Measurements from ENCODE around the gene AKAP8L. TPM values are rescaled to one million over a fixed set of nuclear protein-coding genes. Genes with fewer than 3 reads are reported as not detected.

The AKAP8L gene
- total RNA-seq, 1 experiment from 2014 or later = 132 TPM

- BruUV-seq (replicated peaks) = no TSS peak
- DNase-seq (ENCODE audit: low spot score) = peak; percentile 72
- no peak overlapping the region for H3K4me3 ChIP-seq (ENCODE audit: low read depth, low read length, poor library complexity, severe bottlenecking)
- intact Hi-C loops (cut with micrococcal nuclease; ENCODE audit: unreplicated experiment) = no loop called here
- TF ChIP-seq CTCF (conservative IDR thresholded peaks at IDR 0.05; ENCODE audit: low read depth, low read length) (no peak), EZH2 (IDR thresholded peaks at IDR 0.05; ENCODE audit: borderline replicate concordance, low read depth, low read length, poor library complexity, severe bottlenecking) (no peak)
- peak overlapping the region; percentile 32 for H3K27ac ChIP-seq (ENCODE audit: low read depth, low read length, poor library complexity, severe bottlenecking)
- H3K36me3 ChIP-seq (ENCODE audit: insufficient read depth, low read length, poor library complexity, severe bottlenecking) = no peaks in the 10 kb centered on the region
- H3K9me3 ChIP-seq (ENCODE audit: low read depth, low read length, poor library complexity, severe bottlenecking) = no peaks in the 10 kb centered on the region
- peaks cover 14% of the 10 kb centered on the region for H3K4me1 ChIP-seq (ENCODE audit: insufficient read depth, low read length, poor library complexity, severe bottlenecking)
- ChIA-PET POLR2A (ENCODE audit: low non-redundant PET) (interaction anchor here (0.7 kb wide), 1 partner anchor 31 kb away, joined by 3 read pairs; no protein-coding TSS in a partner anchor), CTCF (interaction anchor here (0.5 to 0.6 kb wide), 2 partner anchors 43 to 246 kb away, joined by 3 to 7 read pairs; no protein-coding TSS in a partner anchor)
- H3K27me3 ChIP-seq (replicated peaks; ENCODE audit: insufficient read depth, low read depth, low read length, poor library complexity) = no peaks in the 10 kb centered on the region
These were observed 48.3 kb upstream of the AKAP8L start for GRCh38 chr19:15466851-15467733.

GRCh38 chr19:15464394-15465385 lies 45.9 kb upstream of the AKAP8L start, which contains the start of gene RASAL3:
RASAL3 (minus strand) TSS chr19:15464544; CDS start chr19:15464358, 186 bp downstream.
- Histone ChIP-seq H3K27ac (ENCODE audit: low read depth, low read length, poor library complexity, severe bottlenecking) (peak within 1 kb of the TSS; percentile 13), H3K27me3 (replicated peaks; ENCODE audit: insufficient read depth, low read depth, low read length, poor library complexity) (no peaks in the 10 kb centered on the region), H3K9me3 (ENCODE audit: low read depth, low read length, poor library complexity, severe bottlenecking) (no peaks in the 10 kb centered on the region), H3K4me3 (ENCODE audit: low read depth, low read length, poor library complexity, severe bottlenecking) (no peak within 1 kb of the TSS), H3K4me1 (ENCODE audit: insufficient read depth, low read length, poor library complexity, severe bottlenecking) (peaks cover 14% of the 10 kb centered on the region), H3K36me3 (ENCODE audit: insufficient read depth, low read length, poor library complexity, severe bottlenecking) (no peaks in the 10 kb centered on the region)
- no TSS peak for BruUV-seq (replicated peaks)
- POLR2A ChIA-PET (ENCODE audit: low non-redundant PET) = no interaction called here
- CTCF ChIA-PET = no interaction called here
- intact Hi-C loops (cut with micrococcal nuclease; ENCODE audit: unreplicated experiment) = no loop called here
- no peak for DNase-seq (ENCODE audit: low spot score)
- TF ChIP-seq CTCF (conservative IDR thresholded peaks at IDR 0.05; ENCODE audit: low read depth, low read length) (no peak), EZH2 (IDR thresholded peaks at IDR 0.05; ENCODE audit: borderline replicate concordance, low read depth, low read length, poor library complexity, severe bottlenecking) (no peak)

- Histone ChIP-seq H3K36me3 (ENCODE audit: insufficient read depth, low read length, poor library complexity, severe bottlenecking) (no peaks in the 10 kb centered on the region), H3K4me3 (ENCODE audit: low read depth, low read length, poor library complexity, severe bottlenecking) (no peak overlapping the region), H3K4me1 (ENCODE audit: insufficient read depth, low read length, poor library complexity, severe bottlenecking) (peaks cover 9% of the 10 kb centered on the region), H3K27ac (ENCODE audit: low read depth, low read length, poor library complexity, severe bottlenecking) (peak overlapping the region; percentile 13), H3K27me3 (replicated peaks; ENCODE audit: insufficient read depth, low read depth, low read length, poor library complexity) (no peaks in the 10 kb centered on the region), H3K9me3 (ENCODE audit: low read depth, low read length, poor library complexity, severe bottlenecking) (no peaks in the 10 kb centered on the region)
- TF ChIP-seq EZH2 (IDR thresholded peaks at IDR 0.05; ENCODE audit: borderline replicate concordance, low read depth, low read length, poor library complexity, severe bottlenecking) = no peak
- TF ChIP-seq CTCF (conservative IDR thresholded peaks at IDR 0.05; ENCODE audit: low read depth, low read length) = no peak
- POLR2A ChIA-PET (ENCODE audit: low non-redundant PET) = no interaction called here
- DNase-seq (ENCODE audit: low spot score) = no peak
- BruUV-seq (replicated peaks) = no TSS peak
- CTCF ChIA-PET = no interaction called here
- intact Hi-C loops (cut with micrococcal nuclease; ENCODE audit: unreplicated experiment) = no loop called here
These were observed 45.1 kb upstream of the AKAP8L start for GRCh38 chr19:15463861-15464371.
